Endothelial cell (in vitro differentiated cells): ENCODE measurements around the gene EIF2B5. TPM values are rescaled to one million over a fixed set of nuclear protein-coding genes. Genes with fewer than 3 reads are reported as not detected.

Experiments
- DNase-seq: peaks from one replicate; pipeline ENCODE4 v3.0.0; 2021; ENCODE audit warnings: low spot score
- H3K27ac Mint-ChIP-seq: one replicate; pipeline ENCODE4 v1.8.0; 2021; ENCODE audit warnings: mixed read lengths, inconsistent platforms; ENCODE audit not compliant: unreplicated experiment
- H3K27me3 Mint-ChIP-seq: one replicate; pipeline ENCODE4 v1.8.0; 2021; ENCODE audit warnings: mild to moderate bottlenecking, moderate library complexity, mixed read lengths, inconsistent platforms; ENCODE audit not compliant: unreplicated experiment
- H3K36me3 Mint-ChIP-seq: one replicate; pipeline ENCODE4 v1.8.0; 2021; ENCODE audit warnings: mild to moderate bottlenecking, low read depth, mixed read lengths, inconsistent platforms; ENCODE audit not compliant: unreplicated experiment
- H3K4me1 Mint-ChIP-seq: one replicate; pipeline ENCODE4 v1.8.0; 2021; ENCODE audit warnings: mild to moderate bottlenecking, mixed read lengths, inconsistent platforms; ENCODE audit not compliant: unreplicated experiment
- H3K4me3 Mint-ChIP-seq: one replicate; pipeline ENCODE4 v1.8.0; 2021; ENCODE audit warnings: mild to moderate bottlenecking, mixed read lengths, inconsistent platforms; ENCODE audit not compliant: unreplicated experiment
- H3K9me3 Mint-ChIP-seq: one replicate; pipeline ENCODE4 v1.8.0; 2021; ENCODE audit warnings: mixed read lengths, inconsistent platforms; ENCODE audit not compliant: unreplicated experiment
- CTCF ChIP-seq: fragments of 200-600 bp; sonication (generic); IDR thresholded peaks from one replicate; pipeline ENCODE4 v1.5.0; 2021; ENCODE audit warnings: antibody characterized with exemption; ENCODE audit not compliant: unreplicated experiment
- total RNA-seq: library from RNA; stranded (reverse); fragmentation: NEBNext Ultra II Directional; extraction: Animal tissue kit (Norgen Biotek cat#: 25700); gene quantifications from one replicate; pipeline ENCODE4 v1.2.1, GENCODE V29; 2021; ENCODE audit not compliant: unreplicated experiment

EIF2B5 gene
- total RNA-seq, 1 donor from 2014 or later = 37.0 TPM

DNA sequence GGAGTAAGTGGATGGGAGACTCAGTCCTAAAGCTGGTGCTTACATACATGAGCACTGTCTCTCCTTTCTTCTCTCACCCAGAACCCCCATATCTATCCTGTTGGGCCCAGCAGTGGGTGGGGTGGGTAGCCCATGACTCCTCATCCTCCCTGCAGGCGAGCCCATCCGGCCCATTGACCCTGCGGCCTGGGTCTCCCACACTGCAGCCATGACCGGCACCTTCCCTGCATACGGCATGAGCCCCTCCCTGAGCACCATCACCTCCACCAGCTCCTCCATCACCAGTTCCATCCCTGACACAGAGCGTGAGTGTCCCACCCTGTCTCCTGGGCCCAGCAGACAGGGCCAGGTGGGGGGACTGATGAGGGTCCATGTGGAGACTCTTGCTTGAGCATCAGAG lies 31.5 kb downstream of the EIF2B5 start:
- Mint-ChIP-seq H3K27me3 (peaks cover 10% of the 10 kb centered on the region), H3K9me3 (no peaks in the 10 kb centered on the region), H3K4me3 (no peak overlapping the region), H3K36me3 (peaks cover 59% of the 10 kb centered on the region), H3K4me1 (peaks cover 25% of the 10 kb centered on the region), H3K27ac (no peak overlapping the region)
- DNase-seq = no peak
- no peak for TF ChIP-seq CTCF

GRCh38 chr3:184167786-184168185 lies 32.6 kb downstream of the EIF2B5 start:
- no peak overlapping the region for H3K27ac Mint-ChIP-seq
- no peak for DNase-seq

DNA sequence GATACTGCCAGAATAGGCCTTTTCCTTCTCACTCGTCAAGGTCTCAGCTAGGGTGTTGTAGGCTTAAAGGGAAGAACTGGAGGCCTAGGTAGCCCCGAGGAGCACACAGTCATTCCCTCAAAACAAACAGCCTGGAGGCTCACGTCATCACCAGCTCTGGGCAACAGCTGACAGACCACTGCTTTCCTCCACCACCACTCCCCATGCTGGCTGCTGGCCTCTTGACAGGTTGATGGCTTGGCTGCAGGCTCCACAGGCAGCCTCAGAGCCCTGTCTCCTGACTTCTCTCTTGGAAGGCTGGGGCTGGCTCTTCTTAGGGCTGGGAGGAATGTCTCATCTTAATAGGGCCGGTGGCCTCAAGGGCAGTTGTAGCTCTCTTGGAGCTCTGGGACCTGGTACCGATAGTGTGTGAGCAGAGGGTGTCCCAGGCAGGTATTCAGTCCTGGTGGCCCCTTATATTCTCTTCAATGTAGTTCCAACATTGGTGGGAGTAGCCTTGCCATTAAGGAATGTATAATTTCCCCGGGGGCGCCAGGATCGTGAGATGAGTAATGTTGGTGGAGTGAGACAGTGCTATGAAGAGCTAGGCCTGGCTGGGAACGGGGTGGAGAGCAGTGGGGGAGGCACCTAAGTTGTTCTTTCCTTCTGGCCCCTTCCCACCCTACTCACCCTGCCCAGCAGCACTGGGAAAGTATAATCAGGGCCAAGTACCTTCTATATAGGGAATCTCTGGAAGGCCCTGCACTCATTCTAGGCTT lies 33.4 kb downstream of the EIF2B5 start:
- Mint-ChIP-seq H3K27ac (no peak overlapping the region), H3K9me3 (no peaks in the 10 kb centered on the region), H3K4me1 (peaks cover 14% of the 10 kb centered on the region), H3K36me3 (peaks cover 68% of the 10 kb centered on the region), H3K4me3 (peak overlapping the region; percentile 42), H3K27me3 (peaks cover 15% of the 10 kb centered on the region)
- no peak for DNase-seq
- TF ChIP-seq CTCF = no peak

More at GRCh38 chr3:184167786-184168185, 32.6 kb downstream of the EIF2B5 start:
- TF ChIP-seq CTCF = no peak
- H3K27me3 Mint-ChIP-seq = peaks cover 15% of the 10 kb centered on the region
- H3K36me3 Mint-ChIP-seq = peaks cover 65% of the 10 kb centered on the region
- no peak overlapping the region for H3K4me3 Mint-ChIP-seq
- no peaks in the 10 kb centered on the region for H3K9me3 Mint-ChIP-seq
- peaks cover 21% of the 10 kb centered on the region for H3K4me1 Mint-ChIP-seq

- H3K27me3 Mint-ChIP-seq = peaks cover 18% of the 10 kb centered on the region
- no peak for TF ChIP-seq CTCF
- H3K4me1 Mint-ChIP-seq = peaks cover 4% of the 10 kb centered on the region
- no peak overlapping the region for H3K4me3 Mint-ChIP-seq
- no peaks in the 10 kb centered on the region for H3K9me3 Mint-ChIP-seq
- no peak overlapping the region for H3K27ac Mint-ChIP-seq
- H3K36me3 Mint-ChIP-seq = peaks cover 52% of the 10 kb centered on the region
- no peak for DNase-seq
These were observed 35.0 kb downstream of the EIF2B5 start for GRCh38 chr3:184169896-184170875.
